GM12875 (cell line): ENCODE measurements around the gene PALD1.

Experiments
- H3K4me3 ChIP-seq: one replicate; pipeline ENCODE4 v1.5.1; 2011; ENCODE audit warnings: low read depth, low read length, control low read depth
- TF ChIP-seq, protein P1 (sequence below): IDR thresholded peaks from 2 replicates; pipeline ENCODE4 v1.5.1; 2011; ENCODE audit warnings: low read depth, mild to moderate bottlenecking, control low read depth, inconsistent platforms, low read length, moderate library complexity, borderline replicate concordance; ENCODE audit not compliant: insufficient read depth

Gene PALD1

DNA sequence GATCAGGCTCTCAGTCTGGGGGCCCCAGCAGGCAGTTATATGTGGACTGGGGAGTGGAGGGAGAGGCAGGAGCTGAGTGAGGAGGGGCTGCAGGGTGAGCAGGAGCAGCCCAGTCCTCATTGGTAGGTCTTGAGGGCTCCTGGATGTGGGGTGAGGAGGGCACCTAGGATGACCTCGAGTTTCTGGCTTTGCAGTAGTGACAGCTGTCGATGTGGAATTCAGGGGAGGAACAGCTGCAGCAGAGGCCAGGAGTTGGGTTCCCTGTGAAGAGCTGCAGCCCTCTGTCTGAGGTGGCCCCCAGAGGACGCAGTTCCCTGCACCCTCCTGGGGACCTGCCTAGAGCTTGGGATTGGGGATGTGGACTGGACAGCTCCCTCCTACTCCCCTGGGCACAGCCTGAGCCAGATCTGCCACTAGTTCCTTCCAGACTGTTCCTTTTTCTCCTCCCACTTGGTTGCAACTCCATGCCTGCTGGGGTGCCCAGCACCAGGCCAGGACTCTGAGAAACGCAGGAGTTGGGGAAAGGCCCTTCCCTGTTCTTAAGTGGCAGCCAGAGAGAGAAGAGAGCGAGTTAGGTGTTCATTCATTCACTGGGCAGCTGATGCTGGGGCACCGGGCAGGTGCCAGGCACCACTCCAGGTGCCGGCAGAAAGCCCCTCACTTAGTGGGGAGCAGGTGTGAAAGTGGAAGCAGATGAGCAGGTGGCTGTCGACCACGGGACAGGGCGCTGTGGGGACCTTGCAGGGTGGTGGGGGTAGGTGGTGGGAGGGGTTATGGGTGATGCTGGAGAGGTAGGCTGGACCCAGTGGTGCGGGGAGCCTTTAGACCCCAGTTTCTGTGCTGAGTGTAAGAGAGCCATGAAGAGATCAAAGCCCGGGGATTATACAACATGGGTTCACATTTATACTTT lies 66.1 kb downstream of the PALD1 start:
- no peak overlapping the region for H3K4me3 ChIP-seq
- TF ChIP-seq, protein P1, sequence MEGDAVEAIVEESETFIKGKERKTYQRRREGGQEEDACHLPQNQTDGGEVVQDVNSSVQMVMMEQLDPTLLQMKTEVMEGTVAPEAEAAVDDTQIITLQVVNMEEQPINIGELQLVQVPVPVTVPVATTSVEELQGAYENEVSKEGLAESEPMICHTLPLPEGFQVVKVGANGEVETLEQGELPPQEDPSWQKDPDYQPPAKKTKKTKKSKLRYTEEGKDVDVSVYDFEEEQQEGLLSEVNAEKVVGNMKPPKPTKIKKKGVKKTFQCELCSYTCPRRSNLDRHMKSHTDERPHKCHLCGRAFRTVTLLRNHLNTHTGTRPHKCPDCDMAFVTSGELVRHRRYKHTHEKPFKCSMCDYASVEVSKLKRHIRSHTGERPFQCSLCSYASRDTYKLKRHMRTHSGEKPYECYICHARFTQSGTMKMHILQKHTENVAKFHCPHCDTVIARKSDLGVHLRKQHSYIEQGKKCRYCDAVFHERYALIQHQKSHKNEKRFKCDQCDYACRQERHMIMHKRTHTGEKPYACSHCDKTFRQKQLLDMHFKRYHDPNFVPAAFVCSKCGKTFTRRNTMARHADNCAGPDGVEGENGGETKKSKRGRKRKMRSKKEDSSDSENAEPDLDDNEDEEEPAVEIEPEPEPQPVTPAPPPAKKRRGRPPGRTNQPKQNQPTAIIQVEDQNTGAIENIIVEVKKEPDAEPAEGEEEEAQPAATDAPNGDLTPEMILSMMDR, result no peak

DNA sequence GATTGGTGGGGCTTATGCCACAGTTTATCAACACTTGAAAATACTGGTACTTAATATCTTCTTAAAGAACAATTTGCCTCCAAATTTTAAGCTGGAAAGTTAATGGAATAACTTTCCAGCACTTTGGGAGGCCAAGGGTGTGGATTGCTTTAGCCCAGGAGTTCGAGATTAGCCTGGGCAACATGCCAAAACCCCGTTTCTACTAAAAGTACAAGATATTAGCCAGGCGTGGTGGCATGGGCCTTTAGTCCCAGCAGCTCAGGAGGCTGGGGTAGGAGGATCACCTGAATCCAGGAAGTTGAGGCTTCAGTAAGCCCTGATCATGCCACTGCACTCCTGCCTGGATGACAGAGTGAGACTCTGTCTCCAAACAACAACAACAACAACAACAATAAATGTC lies 68.0 kb downstream of the PALD1 start:
- TF ChIP-seq, protein P1, result no peak
- no peak overlapping the region for H3K4me3 ChIP-seq

DNA sequence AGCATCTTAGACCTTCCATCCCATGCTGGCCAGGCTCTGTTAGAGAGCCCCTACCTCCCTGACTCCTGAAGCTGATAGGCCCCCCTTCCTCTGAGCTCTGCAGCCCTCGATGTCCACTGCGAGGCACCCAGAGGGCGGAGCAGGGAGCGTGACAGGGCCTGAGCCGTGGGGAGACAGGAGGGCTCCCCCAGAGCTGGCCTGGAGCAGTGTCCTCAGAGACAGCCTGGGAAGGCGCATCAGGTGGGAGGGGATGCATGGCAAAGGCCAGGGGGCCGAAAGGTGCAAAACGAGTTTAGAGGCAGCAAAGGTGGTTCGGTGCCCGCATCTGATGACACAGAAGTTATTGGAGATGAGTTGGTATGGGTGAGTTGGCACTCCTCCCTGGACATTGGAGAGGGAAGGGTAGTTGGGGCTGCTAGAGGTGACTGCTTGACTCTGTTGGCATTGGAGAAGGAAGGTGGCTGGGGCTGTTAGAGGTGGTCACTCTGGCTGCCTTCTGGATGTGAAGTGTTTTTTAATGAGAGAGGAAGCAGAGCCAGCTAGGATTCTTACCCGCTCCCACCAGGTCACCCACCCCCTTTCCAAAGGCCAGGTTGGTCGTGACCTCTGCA lies 70.9 kb downstream of the PALD1 start:
- H3K4me3 ChIP-seq, result no peak overlapping the region
- TF ChIP-seq, protein P1, result no peak

DNA sequence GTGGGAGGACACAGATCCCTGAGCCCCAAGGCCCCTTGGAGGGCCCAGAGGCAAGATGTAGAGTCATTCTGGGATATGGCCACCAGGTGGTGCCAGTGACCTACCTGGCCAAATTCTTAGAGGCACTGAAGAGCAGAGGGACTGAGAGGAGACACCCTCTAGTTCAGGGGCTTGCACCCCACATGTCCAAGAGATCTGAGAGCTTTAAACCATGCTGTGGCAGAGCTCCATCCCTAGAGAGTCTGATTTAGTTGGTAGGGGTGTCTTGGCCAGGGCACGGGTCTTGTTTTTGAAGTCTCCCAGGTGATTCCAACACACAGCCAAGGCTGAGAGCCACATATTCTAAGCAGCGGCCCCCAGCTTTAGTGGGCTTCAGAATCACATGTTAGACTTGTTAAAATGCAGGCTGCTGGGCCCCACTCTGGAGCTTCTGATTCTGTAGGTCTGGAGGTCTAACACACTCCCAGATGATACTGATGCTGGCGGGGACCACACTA lies 71.4 kb downstream of the PALD1 start:
- TF ChIP-seq, protein P1, result peak; percentile 81
- no peak overlapping the region for H3K4me3 ChIP-seq

DNA sequence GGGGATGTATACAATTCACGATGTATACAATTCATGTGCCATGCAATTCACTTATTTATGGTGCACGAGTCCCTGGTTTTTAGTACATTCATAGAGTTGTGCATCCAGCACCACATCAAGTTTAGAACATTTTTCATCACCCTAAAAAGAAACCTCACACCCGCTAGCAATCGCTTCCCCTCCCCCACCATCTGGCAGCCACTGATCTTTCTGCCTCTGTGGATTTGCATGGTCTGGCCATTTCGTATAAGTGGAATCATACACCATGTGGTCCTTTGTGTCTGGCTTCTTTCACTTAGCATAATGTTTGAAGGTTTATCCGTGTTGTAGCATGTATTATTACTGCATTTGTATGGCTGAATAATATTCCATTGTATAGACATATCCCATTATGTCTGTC lies 71.9 kb downstream of the PALD1 start:
- TF ChIP-seq, protein P1, result no peak
- H3K4me3 ChIP-seq, result no peak overlapping the region

DNA sequence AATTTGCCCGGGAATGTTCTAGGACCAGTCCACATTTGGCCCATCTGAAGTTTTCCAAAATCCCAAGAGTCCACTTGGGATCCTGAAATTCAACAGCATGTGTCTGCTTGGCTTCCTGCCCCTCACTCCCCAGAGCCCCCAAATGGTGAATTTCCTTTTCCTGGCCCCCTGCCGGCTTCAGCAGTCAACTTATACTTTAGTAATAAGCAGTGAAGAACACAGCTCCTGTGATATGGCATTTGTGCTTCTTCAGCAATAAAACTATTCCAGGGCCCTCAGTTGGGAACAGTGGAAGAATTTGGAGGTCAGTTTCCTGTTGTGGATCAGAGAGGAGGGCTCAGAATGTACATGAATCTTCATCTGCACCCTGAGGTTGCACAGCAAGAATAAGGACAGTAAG lies 72.9 kb downstream of the PALD1 start:
- TF ChIP-seq, protein P1, result no peak
- no peak overlapping the region for H3K4me3 ChIP-seq
